ENCODE measurements around the gene KRT33B. TPM values are rescaled to one million over a fixed set of nuclear protein-coding genes. Genes with fewer than 3 reads are reported as not detected.
A peak's percentile ranks its signal among the peaks of the same experiment; 100 is the strongest.
"Not testable (repeated sequence)": the region's sequence is repeated elsewhere in the genome, so short reads cannot be mapped to it uniquely, and the experiment has no call there.

Gene KRT33B
- polyA plus RNA-seq, 5 donors: not detected

DNA sequence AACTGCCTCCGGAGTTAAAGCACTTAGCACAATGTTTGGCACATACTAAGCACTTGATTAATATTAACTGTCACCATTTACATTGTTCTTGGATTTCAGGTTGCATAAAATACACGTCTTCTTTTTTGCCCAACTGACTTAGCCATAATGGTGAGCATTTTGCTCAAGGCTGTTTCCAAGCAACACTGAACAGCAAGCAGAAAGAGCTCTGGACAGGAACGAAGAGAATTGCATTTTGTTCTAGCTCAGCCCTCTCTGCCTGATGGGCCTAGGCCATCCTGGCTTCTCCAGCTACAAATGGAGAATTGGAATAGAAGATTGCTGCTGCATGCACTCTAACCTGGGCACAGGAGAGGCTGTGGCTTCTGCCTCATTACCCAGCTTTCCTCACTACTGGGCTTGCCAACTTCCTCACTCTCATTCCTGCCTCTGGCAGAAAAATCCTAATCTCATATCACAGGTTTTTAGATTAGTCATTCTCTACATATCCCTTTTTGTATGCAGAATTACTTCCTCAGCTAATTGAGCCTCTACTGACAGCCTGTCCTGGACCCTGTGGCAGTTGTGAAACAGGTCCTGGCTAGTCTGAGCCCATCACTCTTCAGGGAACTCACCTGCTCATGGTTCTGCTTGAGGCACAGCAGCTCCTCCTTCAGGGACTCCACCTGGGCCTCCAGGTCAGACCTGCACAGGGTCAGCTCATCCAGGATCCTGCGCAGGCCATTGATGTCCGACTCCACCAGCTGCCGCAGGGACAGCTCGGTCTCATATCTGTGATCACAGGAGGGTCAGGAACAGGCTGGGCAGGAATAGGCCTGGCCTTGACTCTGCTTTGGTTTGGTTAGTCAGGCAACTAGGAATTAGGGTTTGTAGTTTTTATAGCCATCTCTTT lies 21.5 kb downstream of the KRT33B start:
- no peak for DNase-seq

DNA sequence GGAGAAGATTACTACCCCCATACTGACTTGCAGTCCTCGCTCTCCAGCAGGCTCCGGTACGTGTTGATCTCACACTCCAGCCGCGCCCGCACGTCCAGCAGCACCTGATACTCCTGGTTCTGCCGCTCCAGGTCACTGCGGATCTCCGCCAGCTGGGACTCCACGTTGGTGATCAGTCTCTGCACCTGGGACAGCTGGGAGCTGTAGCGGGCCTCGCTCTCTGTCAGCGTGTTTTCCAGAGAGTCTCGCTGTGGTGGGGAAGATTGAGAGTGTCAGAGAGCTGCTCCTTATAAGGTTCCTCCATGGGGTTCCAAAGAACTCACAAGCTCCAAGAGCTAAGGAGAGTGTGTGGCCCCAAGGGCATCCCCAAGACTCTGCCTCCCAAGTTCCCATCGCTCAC lies 23.2 kb downstream of the KRT33B start:
- DNase-seq: not testable (repeated sequence)

DNA sequence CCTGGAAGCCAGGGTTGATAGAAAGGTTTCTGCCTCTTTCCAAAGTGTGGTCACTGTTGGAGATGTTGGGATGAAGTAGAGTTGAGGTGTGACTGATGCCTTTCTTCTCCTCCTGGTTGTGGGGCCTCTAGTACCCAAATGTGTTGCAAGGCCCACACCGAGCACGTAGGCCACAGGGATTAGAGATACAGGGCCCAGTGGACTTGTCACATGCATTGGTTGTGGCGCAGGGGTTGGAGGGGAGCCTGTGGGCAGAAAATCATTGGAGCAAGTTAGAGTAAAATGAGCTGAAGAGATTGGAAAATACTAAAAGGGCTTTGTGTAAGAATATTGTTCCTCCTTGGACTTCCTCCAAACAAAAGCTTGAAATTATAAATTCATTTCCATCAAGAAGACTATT lies 23.6 kb downstream of the KRT33B start:
- no peak for DNase-seq

DNA sequence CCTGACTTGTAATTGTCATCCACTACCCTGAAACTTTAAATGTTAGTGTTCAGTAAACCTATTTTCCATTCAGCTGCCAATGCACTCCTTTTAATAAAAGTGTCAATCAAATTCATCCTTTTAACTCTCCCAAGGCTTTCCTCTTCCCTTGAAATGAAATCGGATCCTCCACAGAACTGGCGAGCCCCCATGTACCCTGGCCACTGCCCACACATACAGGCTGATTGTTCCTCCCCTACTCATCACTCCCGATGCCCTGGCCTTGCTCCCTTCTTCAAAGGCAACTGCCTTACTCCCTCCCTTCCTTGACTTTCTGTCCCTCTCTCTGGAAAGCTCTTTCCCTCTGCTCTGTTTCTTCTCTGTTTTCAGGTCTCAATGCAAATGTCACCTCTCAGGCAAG lies 26.6 kb downstream of the KRT33B start:
- DNase-seq: no peak

DNA sequence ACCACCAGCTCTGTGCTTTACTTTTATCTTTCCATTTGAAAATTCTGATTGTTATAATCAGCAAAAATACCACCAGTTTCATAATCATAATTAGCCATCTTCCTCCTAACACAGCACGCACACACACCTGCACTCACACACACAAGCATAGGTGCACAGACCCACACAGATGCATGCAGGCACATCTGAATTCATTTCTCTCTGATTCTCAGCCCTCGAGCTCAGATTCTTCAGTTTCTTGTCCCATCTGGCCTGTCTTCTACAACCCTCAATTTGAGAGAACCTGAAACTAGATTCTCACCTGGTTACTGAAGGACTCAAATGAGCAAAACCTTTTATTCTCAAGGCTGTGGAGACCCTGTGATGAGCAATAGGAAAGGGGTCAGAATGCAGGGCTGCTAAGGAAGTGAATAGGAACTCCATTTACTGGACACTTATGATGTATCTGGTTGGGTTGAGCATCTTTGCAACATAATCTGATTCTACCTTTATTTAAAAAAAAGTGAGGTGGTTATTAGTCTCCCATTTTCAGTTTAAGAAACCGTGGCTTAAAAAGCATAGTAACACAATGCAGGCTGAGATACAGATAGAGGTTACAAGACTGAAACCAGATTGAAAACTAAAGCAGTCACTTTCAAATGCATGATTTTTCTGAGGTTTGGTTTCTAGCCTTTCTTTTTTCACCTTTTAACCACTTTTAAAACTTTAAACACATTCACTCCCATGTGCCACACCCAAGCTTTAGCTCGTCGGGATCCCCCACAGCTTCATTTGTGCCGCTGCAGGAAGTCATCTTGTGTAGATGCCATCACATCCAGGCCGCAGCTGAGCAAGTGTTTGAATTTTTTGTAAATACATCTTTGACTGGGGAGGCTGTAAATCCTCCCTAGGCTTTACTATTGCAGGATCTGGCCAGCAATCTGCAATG lies 28.4 kb downstream of the KRT33B start:
- no peak for DNase-seq

DNA sequence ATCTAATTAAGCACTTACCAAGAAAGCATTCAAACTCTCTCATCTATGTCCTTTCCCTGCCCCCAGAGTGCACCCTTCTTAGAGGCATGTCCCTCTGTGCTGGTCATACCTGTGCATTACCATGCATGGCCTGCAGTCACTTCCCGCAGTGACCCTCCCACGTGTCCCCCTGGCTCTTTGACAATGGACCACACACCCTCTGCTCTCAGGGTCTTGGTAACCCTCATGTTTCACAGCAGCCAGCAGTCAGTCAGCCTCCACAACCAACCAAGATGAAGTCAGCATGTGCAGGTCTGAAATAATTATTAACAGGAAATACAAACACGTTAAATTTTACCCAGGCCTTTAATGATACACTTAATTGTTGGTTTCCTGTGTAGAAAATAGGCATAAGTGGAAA lies 29.1 kb downstream of the KRT33B start:
- no peak for DNase-seq

DNA sequence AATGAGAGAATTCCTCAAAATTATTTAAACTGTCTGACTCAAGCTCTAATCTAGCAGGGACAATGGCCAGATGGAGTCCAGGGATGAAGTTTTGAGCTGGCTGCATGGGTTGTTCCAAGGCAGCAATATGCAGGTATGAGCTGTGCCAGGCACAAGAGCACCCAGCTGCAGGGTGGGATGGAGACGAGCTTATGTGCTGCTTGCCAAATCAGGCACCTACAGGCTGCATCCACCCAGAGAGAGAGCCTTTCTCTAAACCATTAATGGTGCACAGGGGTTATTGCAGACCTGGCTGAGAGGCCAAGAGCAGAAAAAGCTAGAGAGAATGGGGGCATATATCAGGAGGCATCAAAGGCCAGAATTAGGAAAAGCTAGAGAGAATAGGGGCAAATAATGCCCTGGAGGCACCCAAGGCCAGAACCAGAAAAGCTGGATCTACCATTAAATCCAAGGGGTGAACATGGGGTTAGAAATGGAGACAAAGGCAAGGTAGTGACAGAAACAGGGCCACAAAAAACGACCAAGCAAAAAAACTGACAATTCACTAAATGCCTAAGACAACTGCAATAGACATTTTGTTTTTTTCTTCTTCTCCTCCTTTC lies 29.9 kb downstream of the KRT33B start:
- DNase-seq: no peak

DNA sequence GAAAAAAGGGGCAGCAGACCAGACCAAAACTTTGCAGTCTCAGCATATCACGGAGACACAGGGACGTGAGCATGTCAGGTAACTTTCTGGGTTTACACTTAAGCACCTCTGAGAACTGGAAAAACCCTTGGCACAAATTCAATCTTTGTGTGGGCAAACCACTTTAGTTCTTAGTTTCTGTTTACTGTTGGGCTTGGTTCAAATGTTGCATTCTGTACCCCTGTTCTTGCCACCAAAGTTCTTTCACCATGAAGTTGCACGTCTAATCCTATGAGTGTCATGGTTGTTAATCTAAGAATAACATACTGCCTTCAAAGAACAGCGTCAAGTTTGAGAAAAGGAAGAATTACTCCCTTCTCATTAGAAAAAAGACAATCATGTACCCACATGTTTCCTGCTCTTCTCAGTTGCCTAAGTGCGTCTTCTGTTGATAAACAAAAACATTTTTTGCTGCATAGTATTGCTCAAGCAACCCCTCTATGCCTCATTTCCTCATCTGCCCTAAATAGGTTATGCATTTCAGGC lies 30.6 kb downstream of the KRT33B start:
- peak; percentile 29 to 31 for DNase-seq

DNA sequence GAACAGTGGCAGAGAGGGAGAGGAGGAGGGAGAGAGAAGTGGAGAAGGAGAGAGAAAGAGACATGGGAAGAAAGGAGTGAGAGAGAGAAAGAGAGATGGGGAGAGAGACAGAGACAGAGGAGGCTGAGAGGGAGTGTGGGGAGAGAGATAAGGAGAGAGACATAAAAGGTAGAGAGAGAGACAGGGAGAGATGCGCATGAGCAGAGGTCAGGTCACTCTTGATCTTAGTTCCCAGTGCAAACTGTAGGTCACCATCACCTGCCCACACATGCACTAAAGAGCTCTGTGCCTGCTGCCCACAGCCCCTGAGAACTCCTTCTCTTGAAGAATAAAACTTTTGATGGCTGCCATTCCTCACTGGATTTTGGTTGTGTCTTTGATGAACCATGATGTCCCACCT lies 33.9 kb downstream of the KRT33B start:
- no peak for DNase-seq

DNA sequence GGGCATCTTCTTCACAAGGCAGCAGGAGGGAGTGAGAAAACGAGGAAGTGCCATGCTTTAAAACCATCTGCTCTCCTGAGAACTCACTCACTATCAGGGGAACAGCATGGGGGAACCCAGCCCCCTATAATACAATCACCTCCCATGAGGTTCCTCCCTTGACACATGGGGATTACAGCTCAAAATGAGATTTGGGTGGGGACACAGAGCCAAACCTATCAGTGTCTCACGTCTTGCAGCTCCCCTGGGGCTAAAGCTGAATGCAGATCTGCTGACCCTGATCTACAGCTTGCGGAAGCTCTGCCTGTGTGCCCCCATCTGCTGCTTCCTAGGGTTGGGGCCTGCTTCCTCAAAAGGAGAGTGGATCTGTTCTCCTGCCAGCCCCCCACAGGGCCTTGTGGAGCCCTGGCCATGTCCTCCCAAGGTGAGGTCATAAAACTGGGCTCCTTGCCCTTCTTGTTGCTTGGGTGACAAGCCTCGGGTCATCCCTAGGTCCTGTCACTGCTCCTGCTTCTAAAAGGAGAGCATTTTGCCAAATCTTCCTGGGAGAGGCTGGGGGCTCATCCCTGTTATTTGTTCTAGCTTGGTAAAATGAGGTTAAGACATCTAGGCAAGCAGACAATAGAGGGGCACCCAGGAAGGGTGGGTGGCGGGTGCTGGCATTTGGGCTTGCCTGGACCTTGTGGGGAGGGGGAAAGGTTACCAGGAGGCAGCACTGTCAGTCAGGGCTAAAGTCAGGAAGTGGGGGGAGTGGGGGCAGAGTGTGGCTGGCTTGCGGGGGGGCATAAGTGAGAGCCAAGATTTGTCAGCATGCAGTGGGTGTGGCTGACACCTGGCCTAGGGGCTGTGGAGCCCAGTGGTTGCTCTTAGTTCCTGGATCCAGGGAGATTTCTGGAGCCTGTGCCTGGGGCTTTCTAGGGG lies 35.0 kb downstream of the KRT33B start:
- no peak for DNase-seq

DNA sequence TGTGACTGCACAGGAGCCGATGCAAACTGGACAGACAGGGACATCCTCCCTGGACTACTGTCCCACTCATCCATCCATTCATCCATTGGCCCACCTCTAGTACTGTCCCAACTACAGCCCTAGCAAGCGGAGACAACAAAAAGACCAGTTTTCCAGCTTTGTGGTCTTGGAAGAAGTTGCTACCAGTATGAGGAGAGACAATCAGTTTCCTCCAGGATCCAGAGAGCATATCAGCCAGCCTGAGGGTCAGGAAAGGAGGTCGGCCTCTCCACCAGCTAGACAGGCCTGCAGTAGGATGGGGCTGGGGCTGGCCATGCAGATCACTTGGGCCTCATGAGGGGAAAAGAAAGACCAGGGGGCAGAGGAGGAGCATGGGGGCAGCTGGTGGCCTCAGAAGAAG lies 35.8 kb downstream of the KRT33B start:
- no peak for DNase-seq

DNA sequence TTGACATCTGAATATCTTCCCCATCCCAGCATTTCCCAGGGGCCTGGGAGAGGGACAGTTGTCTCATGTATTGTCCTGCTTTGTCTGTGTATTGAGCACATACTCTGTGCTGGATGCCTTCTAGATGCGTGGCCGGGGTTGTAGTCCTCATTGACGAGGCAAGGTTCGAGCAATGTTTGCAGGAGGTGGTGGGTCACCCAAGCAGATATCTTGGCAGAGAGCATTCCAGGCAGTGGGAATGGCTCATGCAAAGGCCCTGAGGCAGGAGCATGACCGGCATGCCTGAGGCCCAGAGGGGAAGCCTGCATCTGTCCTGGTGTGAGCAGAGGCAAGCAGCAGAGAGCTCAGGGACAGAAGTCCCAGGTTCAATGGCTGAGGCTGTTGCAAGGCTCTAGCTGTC lies 36.5 kb downstream of the KRT33B start:
- DNase-seq: no peak

DNA sequence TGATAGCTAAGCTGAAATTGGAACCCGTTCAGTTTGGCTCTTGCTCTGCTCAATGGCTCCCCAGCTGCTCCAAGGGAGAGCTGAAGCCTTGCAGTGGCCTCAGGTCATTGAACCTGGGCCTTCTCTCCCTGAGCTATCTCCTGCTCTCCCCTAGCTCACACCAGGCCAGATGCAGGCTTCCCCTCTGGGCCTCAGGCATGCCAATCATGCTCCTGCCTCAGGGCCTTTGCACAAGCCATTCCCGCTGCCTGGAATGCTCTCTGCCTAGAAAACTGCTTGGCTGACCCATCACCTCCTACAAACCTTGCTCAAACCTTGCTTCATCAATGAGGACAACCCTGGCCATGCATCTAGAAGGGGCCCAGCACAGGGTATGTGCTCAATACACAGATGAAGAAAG lies 37.4 kb downstream of the KRT33B start:
- no peak for DNase-seq

DNA sequence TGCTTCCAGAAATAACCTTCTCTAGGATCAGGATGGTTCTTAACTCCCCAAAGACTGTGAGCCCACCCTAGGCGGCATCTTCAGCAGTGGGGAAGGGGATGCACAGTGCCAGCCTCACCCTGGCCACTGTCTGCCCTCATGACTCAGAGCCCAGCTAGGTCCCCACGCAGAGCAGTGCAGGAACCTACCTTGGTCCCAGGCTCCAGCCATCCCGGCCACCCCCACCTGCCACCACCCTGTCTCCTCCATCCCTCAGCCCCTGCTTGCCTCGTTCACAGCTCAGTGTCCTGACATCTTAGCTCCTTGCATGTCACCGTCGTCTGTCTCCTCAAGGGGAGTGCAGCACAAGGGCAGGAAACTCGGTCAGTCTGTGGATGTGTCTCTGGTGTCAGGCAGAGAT lies 38.0 kb downstream of the KRT33B start:
- DNase-seq: no peak

DNA sequence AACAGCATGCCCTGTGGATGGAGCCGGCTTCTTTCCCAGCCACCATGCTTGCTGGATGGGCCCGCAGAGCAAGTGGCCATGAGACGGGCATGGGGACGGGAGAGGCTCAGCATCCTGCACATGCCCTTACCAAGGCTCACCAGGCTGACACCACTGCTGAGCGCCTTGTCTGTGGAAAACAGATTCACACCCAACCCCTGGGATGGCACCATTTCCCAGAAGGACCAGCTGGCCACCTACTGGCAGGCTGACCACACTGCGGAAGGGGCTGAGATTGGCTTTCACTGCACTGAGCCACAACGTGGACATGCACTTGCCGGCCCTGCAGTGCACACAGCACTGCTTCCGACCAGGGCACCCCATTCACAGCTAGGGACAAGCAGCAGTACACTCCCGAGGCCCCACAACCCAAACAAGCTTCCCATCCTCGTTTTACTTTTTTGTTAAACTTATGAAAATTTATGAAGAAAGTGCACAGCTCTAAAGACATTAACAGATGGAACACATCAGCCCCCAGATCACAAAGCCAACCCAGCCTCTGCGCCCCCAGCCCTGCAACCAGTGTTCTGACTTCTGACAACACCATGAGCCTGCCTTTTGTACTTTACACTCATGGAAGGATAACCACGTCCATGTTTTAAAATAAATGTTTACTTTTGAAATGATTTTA lies 40.2 kb downstream of the KRT33B start:
- peak; percentile 36 to 52 for DNase-seq

DNA sequence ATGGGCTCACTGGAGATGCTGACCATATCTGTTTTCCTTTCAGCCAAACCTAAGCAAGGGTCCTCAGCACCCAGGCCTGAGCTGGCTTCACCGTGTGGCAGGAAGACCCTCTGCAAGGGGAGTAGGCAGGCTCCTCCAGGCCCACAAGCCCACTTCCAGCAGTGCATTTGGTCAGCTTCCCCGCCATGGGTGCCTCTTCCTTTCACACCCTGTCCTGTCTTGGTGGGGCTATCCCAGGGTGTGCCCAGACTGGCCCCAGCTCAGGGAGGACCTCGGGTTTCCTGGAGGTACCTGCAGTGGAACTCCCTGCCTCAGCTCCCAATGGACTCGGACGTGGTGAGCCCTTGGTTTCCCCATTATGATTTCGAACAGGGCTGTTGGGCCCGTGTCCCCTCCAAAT lies 41.4 kb downstream of the KRT33B start:
- DNase-seq: no peak

DNA sequence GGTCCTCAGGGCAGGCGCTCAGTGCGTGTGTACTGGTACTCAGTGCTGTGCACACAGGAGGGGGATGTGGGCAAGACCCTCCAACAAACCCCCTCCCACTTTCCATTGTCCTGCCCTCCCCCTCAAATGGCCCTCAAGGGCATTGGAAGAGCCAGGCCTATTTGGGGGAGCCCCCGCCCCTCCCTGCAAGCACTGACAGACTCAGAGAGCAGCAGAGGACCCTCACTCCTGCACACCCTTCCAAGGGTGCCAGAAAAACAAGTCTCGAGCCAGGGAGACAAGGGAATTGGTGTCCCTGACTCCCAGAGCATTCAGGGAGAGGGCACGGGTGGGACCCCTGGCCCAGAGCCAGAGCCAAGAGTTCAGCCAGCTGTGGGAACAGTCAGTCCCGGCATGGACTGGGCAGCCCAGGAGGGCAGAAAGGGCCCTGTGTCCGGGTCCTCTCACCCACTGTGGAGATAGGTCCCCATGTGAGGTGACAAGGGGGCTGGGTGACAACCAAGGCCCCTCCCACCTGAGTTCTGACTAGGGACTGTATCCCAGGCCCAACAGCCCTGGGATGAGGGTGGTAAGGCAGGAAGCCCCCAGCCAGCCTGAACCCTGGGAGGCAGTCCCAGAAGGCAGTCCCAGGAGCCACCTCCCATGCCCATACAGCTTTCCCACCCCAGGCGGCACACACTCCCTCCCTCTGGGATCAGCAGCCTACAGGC lies 42.0 kb downstream of the KRT33B start:
- no peak for DNase-seq

DNA sequence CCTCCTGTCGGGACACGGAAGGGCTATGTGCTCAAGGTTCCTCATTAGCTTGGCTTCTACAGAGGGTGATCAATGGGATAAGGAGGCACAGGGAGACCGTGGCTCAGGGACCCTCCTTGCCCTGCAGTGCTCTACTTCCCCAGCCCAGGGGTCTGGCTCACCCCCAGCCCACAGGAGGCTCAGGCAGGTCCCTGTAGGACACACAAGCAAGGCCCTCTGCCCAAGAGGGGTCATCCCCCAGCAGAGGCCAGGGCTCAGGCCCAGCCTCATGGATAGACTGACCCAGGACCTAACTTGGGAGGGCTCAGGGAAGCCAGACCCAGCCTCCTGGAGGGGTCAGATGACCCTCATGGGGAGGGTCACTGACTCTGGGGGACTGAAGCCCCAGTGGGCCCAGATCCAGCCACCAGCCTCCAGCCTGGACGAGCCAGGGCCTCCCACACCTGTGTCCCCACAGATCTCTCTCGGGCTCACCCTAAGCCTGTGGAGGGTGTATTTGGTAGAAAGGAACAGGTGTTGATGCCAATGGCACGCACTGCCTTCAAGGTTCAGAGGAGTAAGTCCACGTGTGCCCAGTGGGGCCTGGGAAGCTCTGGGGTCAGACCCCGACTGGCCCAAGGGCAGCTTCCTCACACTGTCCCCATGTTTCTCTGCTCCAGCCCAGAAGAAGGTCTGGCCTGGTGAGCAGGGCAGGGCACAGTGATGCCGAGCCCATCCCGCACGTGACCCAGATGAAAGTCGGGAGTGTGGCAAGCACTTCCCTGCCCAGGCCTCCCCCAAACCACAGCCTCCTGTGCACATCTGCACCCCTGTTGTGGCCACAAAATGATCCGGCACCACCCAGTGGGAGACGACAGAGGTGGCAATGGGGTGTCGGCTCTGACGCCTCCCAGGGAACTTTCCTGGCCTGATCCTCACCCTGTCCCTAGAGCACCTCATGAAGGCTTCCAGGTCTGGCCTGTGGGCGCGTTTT lies 43.2 kb downstream of the KRT33B start:
- no peak for DNase-seq

DNA sequence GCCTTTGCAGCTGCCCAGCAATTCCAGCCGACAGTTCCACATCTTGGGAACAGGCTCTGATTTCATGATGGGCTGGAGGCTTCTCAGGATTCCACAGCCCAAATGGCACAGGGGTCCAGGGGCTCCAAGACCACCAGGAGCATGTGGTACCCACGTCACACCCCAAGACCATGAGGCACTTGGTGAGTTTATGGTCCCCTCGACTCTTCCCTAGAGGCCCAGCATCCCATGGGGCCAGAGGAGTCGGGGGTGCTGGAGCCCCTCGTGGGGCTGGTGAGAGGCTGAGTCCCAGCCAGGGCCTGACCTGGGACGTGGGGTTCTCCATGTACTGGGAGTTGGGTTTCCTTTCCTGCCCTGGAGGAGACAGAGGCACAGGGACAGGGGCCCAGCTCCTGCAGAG lies 44.0 kb downstream of the KRT33B start:
- DNase-seq: no peak
